HG03457 (cell line): Measurements from ENCODE around the gene SCNN1A.

Source experiments
- ATAC-seq: cut with Tn5 transposase; IDR thresholded peaks from one replicate; pipeline ENCODE4 v1.9.1; 2021; ENCODE audit warnings: moderate number of reproducible peaks; ENCODE audit not compliant: unreplicated experiment

Gene SCNN1A

DNA sequence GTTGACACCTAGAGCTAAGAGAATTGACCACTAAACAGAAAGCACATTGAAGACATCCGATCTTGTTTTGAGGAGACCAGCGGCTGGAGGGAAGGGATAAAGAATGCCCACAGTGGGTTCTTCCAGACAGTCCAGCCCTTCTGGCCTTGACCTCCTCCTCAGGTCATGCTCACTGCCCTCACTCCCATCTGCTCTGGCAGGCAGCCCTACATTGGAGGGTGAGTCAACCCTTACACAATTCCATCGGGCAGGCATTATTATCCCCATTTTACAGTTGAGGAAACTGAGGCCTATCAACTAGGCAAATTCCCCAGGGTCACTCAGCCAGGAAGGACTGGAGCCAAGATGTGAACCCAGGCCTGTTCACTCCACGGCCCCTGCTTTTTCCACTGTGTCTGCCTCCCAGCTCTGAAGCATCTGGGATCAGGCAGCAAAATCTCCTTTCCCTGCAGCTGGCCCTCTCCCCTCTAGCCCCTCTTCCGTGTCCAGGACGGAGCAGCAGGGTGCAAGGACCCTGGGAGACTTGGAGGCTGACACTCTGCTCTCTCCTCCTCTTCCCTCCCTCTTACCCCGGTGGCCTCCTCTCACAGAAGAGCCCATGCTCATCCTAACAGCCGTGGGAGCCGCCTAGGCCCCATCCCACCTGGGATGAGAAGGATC, 5.3 kb downstream of the SCNN1A start:
- ATAC-seq: no peak

DNA sequence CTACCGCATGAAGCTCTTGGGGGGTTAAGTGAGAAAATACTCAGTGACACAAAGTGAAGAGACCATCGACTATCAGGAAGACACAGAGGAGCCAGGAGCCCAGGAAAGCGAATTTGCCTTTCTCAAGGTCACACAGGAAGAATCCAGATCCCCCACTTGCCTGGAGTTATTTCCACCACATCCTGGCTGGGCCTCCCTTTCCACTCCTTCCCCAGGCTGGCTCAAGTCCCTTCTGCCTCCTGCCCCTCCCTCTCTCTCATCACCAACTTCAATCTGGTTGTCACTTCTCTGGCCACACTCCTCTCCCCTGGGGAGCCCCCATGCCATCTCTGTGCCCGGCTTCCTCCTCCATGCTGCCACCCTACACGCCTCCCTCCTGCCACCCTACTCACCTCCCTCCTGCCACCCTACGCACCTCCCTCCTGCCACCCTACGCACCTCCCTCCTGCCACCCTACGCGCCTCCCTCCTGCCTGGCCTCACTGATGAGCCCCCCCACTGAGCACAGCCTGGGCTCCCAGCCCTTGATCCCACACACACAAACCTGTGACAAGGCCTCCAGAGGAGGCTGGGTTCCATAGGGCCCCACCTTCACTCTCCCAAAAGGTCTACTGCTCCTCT, 6.3 kb downstream of the SCNN1A start:
- no peak for ATAC-seq

DNA sequence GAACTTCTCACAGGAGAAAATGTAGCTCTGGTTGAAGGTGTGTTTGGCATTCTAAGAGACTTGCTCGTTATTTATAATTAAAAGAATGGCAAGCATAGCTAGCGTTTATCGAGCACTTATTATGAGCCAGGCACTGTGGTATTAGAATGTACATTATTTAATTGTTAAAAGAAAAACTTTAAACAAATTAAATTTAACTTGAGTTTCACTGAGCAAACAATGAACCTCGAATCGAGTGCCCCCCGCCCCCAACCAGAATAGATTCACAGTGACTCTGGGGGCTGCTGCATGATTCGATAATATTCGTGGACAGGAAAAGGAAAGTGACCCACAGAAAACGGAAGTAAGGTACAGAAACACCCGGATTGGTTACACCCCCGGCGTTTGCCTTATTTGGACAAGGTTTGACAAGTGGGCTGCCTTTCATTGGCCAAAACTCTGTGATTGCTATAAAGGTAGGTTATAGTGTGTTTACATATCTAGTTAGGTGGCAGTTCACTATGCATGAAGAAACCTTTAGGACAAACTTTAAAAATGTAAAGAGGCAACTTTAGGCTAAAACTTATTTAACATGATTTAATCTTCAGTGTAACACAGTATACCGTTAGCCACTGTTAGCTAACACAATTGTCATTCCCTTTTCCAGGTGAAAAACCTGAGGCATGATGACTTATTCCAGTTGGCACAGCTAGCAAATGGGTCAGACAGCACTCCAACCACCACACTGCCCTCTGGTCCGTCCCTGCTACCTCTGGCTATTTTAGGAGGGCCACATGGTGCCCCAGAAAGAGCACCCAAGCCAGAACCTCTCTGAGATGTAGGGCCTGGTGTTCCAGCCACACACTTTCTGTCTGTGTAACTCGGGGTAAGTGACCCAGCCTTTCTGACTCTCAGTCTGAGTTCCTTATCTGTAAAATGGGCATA, 7.1 kb downstream of the SCNN1A start:
- no peak for ATAC-seq

DNA sequence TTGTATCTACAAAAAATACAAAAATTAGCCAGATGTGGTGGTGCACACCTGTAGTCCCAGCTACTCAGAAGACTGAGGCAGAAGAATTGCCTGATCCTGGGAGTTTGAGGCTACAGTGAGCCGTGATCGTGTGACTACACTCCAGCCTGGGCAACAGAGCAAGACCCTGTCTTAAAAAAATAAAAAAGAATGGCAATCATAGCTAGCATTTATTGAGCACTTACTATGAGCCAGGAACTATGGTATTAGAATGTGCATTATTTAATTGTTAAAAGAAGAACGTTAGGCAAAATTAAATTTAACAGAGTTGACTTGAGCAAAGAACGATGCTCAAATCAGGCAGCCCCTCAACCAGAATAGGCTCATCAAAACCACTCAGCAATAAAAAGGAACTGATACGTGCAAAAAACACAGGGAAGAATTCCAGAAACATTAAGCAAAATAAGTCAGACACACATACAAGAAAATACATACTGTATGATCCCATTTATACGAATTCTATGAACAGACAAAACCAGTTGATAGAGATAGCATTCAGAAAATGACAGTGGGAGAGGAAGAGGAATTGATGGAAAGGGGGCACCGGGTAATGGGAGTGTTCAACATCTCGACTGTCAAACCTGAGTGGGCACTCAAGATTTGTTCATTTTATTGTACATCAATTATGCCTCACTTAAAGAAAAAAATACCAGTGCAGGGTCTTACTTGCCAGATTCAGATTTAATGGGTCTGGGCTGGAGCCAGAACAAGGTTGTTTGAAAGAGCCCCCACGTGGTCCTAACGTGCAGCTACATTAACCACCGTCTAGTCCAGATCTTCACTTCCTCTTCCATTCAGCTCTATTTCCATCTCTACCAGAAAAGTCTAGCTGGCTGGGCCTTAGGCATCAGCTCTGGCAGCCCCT, 8.0 kb downstream of the SCNN1A start:
- ATAC-seq: no peak

DNA sequence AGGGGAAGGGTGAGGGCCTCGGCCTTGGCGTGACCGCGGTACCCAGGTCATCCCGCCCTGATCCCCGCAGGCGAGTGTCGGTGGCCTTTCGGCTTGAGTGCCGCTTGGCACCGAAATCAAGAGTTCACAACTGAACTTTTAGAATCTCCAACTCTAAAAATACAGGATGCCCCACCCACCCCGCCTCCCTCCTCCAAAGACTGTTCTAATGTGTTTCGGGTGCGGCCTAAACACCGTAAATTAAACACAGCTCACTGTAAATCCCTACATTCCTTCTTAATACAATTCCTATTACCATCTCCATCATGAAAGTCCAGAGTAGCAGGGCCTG, 11.4 kb downstream of the SCNN1A start:
- ATAC-seq: no peak

DNA sequence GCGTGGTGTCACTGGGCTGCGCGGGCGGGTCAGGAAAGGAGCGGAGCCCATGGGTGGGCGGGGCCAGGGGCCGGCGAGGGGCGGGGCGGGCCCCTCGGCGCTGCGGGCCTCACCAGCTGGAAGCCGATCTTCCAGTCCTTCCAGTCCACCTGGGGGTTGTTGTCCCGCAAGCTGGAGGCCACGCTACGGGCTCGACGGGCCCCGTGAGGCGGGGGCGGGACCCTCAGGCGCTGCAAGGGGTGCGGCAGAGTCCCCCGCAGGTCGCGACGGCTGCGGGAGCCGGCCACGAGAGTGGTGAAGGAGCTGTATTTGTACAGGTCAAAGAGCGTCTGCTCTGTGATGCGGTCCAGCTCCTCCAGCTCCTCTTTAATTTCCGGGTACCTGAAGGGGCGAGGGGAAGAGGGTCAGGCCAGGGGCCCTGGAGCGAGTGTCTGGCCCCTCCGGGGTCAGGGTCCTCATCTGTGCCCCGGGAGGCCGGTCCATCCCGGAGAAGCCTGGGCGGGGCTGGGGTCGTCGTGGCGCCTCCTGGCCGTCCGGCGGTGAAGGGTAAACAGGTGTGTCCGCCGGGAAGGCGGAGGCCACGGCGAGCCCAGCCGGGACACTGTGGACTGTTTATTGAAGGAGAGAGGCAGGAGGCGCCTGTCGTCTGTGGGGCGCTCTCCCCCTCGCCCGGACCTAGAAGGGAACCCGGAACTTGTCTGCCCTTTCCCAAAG, 11.9 kb downstream of the SCNN1A start:
- ATAC-seq: no peak

DNA sequence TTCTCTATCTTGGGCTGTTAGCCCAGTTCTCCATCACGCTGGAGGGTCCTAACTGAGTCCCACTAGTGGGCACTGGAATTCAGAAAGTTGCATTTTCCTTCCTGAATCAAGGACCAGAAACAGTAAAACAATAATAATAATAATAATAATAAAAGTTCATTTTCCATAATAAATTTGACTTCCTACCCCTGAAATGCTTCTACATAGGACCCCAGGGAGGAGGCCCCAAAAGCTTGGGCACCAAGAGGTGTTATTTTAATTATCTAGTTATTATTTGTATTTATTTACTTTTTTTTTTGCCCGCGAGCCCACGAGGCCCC, 12.4 kb downstream of the SCNN1A start:
- ATAC-seq: no peak

DNA sequence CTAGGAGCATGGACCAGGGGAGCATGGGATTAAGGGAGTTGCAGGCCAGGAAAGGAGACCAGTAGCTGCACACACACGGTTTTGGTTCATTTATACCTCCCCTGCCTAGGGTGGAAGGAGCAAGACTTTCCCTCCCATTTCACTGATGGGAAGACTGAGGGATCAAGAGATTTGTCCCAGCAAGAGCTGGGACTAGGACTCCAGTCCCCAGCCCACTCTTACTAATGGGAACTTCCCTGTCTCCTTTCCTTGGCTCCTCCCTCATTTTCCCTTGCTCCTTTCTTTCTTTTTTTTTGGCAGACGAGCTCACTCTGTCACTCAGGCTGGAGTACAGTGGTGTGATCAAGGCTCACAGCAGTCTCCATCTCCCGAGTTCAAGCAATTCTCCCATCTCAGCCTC, 13.0 kb downstream of the SCNN1A start:
- ATAC-seq: no peak

DNA sequence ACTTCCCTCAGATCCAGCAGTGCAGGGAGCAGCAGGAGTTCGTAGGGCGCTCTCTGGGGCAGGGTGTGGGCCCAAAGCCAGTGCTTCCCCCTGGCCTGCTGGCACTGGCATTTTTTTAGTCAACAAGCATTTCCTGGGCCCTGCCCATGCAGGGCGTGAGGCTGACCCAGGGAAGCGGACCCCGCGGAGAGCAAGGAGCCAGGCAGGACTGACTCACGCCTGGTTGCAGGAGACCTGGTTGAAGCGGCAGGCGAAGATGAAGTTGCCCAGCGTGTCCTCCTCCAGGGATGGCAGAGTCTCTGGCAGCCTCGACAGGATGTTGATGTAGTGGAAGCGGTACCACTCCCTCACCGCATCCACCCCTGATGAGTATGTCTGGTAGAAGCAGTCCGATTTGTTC, 13.5 kb downstream of the SCNN1A start:
- no peak for ATAC-seq

DNA sequence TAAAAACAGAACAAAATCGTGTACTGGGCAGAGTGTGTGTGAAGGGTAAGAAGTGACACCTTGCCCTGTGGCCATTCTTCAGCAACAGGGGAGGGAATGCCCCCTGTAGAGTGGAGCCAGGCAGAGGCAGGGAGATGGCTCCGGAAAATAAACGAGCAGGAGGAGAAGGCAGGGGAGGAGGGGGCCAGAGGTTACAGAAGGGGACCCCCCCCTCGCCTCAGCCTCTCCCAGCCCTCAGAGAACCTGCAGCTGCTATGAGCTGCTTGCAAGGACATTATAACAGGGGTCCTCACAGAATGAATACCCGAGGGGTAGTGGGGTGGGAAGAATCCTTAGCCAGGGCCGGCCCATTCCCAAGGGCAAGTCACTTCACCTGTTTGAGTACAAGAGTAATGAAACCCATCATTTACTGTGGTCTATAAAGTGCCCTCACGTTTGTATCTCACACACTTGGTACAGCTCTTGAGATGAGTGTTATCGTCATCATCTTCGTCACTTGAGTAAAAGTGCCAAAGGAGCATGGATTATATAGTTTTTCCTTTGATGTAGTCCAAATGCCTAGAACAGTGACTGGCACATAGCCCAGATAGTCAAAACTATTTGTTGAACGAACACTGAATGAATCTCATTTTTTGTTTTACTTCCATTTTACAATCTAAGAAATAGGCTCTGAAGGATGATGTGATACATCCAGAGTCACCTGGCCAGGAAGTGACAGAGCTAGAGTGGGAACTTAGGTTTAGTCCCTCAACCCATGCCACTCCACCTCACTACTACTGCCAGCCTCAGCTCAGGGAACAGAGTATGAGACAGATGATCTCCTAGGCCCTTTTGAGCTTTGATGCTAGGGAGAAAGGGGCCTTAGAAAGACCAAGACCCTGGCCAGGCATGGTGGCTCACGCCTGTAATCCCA, 14.5 kb downstream of the SCNN1A start:
- ATAC-seq: no peak

DNA sequence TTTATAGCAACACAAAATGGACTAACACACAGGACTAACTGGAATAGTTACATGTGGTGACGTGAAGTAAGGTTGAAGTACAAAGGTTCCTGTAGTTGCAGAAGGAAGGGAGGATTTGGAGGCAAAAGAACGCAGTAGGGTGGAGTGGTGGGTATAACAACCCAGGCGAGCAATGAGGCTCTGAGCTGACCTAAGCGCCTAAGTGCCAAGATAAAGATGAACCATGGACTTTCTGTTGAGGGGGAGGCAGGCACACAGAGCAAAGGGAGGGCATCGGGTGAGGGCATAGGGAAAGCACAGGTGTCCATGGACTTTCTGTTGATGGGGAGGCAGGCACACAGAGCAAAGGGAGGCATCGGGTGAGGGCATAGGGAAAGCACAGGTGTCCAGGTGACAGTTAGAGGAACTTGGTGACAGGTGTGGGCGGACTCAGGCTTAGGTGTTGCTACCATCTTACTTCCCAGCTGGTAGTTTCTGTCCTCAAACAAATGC, 15.2 kb downstream of the SCNN1A start:
- ATAC-seq: no peak

DNA sequence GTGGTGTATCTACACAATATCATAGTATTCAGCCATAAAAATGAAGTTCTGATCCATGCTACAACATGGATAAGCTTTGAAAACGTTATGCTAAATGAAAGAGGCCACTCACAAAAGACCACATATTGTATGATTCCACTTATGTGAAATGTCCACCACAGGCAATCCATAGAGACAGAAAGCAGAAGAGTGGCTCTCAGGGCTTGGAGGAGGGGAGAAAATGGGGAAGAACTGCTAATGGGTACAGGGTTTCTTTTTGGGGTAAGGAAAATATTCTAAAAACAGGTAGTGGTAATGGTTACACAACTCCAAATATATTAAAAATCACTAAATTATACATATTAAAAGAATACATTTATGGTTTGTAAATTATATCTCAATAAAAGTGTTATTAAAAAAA, 16.5 kb downstream of the SCNN1A start:
- ATAC-seq: no peak

DNA sequence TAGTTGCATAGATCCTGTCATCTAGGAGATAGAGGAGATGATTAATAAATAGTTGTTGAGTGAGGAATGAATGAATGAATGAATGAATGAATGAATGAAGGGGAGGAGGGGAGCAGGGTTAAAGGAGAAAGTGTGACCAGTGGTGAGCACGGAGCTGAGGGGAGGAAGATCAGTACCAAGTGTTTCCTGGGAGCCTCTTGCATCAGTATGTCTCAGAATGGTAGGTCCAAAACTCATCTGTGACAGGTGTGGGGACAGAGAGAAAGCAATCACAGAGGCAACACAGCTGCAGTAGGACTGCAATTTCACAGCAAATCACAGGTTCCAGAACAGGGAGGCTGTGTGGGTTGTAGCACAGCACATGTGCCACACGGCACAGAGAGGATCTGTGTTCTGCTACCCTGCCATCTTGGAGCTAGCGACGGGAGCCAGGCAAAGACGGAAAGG, 19.0 kb downstream of the SCNN1A start:
- ATAC-seq: no peak

DNA sequence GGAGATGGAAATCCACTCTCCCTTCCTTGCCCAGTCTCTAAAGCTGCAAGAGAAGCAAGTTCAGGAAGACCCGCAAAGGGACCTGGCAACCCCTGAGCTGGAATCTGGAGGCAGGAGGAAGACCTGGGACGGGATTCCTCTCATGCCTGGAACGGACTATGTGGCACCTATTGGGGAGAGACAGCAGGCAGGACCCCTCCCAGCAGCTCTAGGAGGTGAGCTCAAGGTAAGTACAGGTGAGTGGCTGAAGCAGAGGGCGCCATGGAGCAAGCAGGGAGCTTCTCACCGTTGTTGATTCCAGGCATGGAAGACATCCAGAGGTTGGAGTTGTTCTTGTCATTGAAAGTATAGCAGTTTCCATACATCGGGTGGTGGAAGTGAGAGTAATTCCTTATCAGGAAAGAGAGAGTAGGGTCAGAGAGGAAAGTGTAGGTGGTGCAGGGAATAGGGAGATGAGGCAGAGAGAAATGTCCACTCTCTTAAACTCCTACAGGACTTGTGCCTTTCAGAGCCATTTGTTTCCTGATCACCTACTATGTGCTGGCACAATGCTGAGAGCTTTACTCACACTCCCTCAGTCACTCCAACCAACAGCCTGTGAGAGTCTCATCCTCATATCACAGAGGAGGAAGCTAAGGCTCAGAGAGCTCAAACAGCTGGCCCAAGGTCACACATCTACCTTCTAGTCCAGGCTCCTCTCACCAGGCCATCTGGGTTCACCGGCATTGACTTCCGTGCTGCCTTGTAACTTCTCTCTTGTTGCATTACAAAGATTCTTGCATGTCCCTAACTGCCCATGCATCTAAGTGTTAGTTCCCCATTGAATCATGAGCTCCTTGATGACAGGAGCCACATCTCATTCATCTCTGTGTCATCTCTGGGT, 19.6 kb downstream of the SCNN1A start:
- ATAC-seq: no peak

DNA sequence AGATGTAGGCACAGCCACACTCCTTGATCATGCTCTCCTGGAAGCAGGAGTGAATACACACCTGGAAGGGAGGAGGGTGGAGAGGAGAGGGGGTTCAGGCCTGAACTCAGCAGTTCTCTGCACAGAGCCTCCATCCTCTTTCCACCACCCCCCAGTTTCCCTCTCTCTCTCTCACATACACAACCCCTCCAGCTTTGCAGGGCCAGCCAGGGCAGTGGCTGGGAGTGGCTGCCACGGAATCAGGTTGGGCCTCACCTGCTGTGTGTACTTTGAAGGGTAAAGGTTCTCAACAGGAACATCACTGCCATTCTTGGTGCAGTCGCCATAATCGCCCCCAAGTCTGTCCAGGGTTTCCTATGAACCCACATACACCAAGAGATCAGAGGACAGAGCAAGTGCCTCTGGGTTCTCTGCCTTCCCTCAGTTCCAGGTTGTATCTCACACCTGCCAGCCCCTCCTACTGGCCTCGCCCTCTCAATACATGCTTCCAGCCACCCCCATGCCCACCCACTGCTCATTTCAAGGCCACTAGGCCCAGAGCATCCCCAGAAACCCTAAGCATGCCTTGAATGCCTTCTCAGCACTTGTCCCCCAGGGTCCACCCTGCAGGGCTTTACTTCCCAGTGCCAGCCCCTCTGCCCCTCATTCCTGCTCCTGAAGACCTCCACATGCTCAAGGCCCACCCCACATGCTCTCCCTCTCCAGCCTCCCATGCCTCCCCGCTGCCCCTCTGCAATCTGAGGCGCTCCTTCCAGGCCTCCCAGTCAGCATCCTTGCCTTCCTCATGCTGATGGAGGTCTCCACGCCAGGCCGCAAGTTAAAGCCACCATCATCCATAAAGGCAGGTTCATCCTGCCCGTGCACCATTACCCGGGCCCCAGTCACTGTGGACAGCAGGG, 20.6 kb downstream of the SCNN1A start:
- ATAC-seq: no peak

DNA sequence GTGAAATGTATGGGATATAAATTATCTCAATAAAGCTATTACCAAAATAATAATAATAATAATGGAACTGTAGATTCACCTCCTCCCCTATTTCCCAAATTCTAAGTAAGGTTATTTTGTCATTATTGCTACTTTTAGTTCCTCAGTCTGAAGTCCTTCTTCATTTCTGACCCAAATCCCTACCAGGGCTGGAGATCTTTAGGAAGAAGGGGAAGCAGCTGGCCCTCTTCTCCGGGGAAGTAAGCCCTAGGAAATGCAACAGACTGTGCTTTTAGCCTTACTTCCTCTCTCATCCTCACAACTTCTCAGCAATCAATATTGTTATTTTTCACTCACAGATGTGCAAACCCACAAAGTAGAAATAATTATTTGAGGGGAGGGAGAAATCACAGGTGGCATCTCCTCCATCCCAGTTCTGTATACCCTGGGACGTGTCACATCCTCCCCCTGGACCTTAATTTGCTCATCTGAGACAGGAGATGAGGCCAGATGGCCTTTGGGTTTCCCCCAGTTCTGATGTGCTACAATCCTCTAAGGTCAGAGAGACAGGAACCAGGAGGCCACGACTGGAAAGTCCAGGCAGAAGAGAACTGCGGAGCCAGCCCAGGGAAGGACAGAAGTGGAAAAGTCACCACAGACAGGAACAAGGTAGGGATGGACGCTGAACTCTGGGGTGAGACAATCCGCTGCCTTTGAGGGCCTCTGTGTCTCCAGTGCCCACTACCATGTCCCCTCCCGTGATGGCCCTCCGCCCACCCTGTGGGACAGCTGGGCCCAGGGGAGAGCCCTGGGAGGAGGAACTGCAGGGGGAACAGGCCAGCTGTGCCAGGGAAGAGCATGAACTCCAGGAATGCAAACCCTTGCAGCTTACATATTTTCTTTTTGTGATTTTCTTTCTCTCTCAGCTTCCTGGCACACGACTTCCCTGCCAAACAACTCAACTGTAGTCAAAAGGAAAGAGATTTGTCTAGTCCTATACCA, 22.9 kb downstream of the SCNN1A start:
- no peak for ATAC-seq
